ENCODE data around the gene MAPK8IP3. TPM values are rescaled to one million over a fixed set of nuclear protein-coding genes. Genes with fewer than 3 reads are reported as not detected.
A peak's percentile ranks its signal among the peaks of the same experiment; 100 is the strongest.

MAPK8IP3 gene
- total and polyA plus RNA-seq, 2 donors from 2014 or later: 10.6 to 67.7 TPM

GRCh38 chr16:1689853-1690252 lies 16.1 kb upstream of the MAPK8IP3 start:
- H3K4me1 ChIP-seq (ENCODE audit: control insufficient read depth in 2 of 3, insufficient read depth in 2 of 3, low read depth in 1 of 3, low read length in 3 of 3): peaks cover 0 to 4% (median 2%) of the 10 kb centered on the region in 3 donors
- H3K9me3 ChIP-seq (ENCODE audit: control insufficient read depth in 2 of 3, insufficient read depth in 1 of 3, low read length in 3 of 3): no peaks in the 10 kb centered on the region
- FAIRE-seq (no peak), DNase-seq (peak in 1 of 5 donors; percentile 71)
- H3K9ac ChIP-seq (ENCODE audit: low read length in 3 of 3): no peak overlapping the region
- no peak for TF ChIP-seq CTCF (IDR thresholded peaks at IDR 0.05; ENCODE audit: borderline replicate concordance, extremely low read depth, insufficient read depth)
- no peak overlapping the region for H3K4me3 ChIP-seq (ENCODE audit: low read length in 3 of 3)
- peaks cover 4 to 28% (median 14%) of the 10 kb centered on the region in 3 donors for H3K36me3 ChIP-seq (ENCODE audit: control insufficient read depth in 2 of 3, insufficient read depth in 3 of 3, low read length in 3 of 3)
- H3K27ac ChIP-seq (ENCODE audit: low read depth in 2 of 2, low read length in 2 of 2): peak overlapping the region; percentile 33 to 52
- intact Hi-C loops (cut with DNase I): no loop called here
- H3K27me3 ChIP-seq (ENCODE audit: control insufficient read depth, insufficient read depth, low read length): no peaks in the 10 kb centered on the region

GRCh38 chr16:1690810-1691209 lies 15.2 kb upstream of the MAPK8IP3 start:
- H3K9ac ChIP-seq (ENCODE audit: low read length in 3 of 3): no peak overlapping the region
- H3K4me1 ChIP-seq (ENCODE audit: control insufficient read depth in 2 of 3, insufficient read depth in 2 of 3, low read depth in 1 of 3, low read length in 3 of 3): peaks cover 0 to 4% (median 2%) of the 10 kb centered on the region in 3 donors
- no peak for DNase-seq
- H3K4me3 ChIP-seq (ENCODE audit: low read length in 3 of 3): no peak overlapping the region
- no peak for FAIRE-seq
- TF ChIP-seq CTCF (IDR thresholded peaks at IDR 0.05; ENCODE audit: borderline replicate concordance, extremely low read depth, insufficient read depth): no peak
- H3K36me3 ChIP-seq (ENCODE audit: control insufficient read depth in 2 of 3, insufficient read depth in 3 of 3, low read length in 3 of 3): peaks cover 4 to 24% (median 14%) of the 10 kb centered on the region in 3 donors
- intact Hi-C loops (cut with DNase I): no loop called here
- no peaks in the 10 kb centered on the region for H3K27me3 ChIP-seq (ENCODE audit: control insufficient read depth, insufficient read depth, low read length)
- no peak overlapping the region for H3K27ac ChIP-seq (ENCODE audit: low read depth in 2 of 2, low read length in 2 of 2)
- no peaks in the 10 kb centered on the region for H3K9me3 ChIP-seq (ENCODE audit: control insufficient read depth in 2 of 3, insufficient read depth in 1 of 3, low read length in 3 of 3)

GRCh38 chr16:1691276-1691675 lies 14.7 kb upstream of the MAPK8IP3 start:
- H3K36me3 ChIP-seq (ENCODE audit: control insufficient read depth in 2 of 3, insufficient read depth in 3 of 3, low read length in 3 of 3): peaks cover 4 to 23% (median 14%) of the 10 kb centered on the region in 3 donors
- no peaks in the 10 kb centered on the region for H3K27me3 ChIP-seq (ENCODE audit: control insufficient read depth, insufficient read depth, low read length)
- H3K9ac ChIP-seq (ENCODE audit: low read length in 3 of 3): no peak overlapping the region
- no peak for FAIRE-seq
- no peaks in the 10 kb centered on the region for H3K9me3 ChIP-seq (ENCODE audit: control insufficient read depth in 2 of 3, insufficient read depth in 1 of 3, low read length in 3 of 3)
- TF ChIP-seq CTCF (IDR thresholded peaks at IDR 0.05; ENCODE audit: borderline replicate concordance, extremely low read depth, insufficient read depth): no peak
- H3K27ac ChIP-seq (ENCODE audit: low read depth in 2 of 2, low read length in 2 of 2): no peak overlapping the region
- peaks cover 0 to 4% (median 2%) of the 10 kb centered on the region in 3 donors for H3K4me1 ChIP-seq (ENCODE audit: control insufficient read depth in 2 of 3, insufficient read depth in 2 of 3, low read depth in 1 of 3, low read length in 3 of 3)
- no peak overlapping the region for H3K4me3 ChIP-seq (ENCODE audit: low read length in 3 of 3)
- DNase-seq: no peak
- intact Hi-C loops (cut with DNase I): no loop called here

- TF ChIP-seq CTCF (IDR thresholded peaks at IDR 0.05; ENCODE audit: borderline replicate concordance, extremely low read depth, insufficient read depth): no peak
- Histone ChIP-seq H3K4me1 (ENCODE audit: control insufficient read depth in 2 of 3, insufficient read depth in 2 of 3, low read depth in 1 of 3, low read length in 3 of 3) (peaks cover 0 to 4% (median 2%) of the 10 kb centered on the region in 3 donors), H3K4me3 (ENCODE audit: low read length in 3 of 3) (no peak overlapping the region), H3K36me3 (ENCODE audit: control insufficient read depth in 2 of 3, insufficient read depth in 3 of 3, low read length in 3 of 3) (peaks cover 8 to 16% (median 14%) of the 10 kb centered on the region in 3 donors), H3K27me3 (ENCODE audit: control insufficient read depth, insufficient read depth, low read length) (no peaks in the 10 kb centered on the region), H3K27ac (ENCODE audit: low read depth in 2 of 2, low read length in 2 of 2) (no peak overlapping the region), H3K9me3 (ENCODE audit: control insufficient read depth in 2 of 3, insufficient read depth in 1 of 3, low read length in 3 of 3) (no peaks in the 10 kb centered on the region), H3K9ac (ENCODE audit: low read length in 3 of 3) (no peak overlapping the region)
- intact Hi-C loops (cut with DNase I): no loop called here
- FAIRE-seq (no peak), DNase-seq (peak in 1 of 5 donors; percentile 73)
Observed at GRCh38 chr16:1691956-1692355, 14.0 kb upstream of the MAPK8IP3 start.

All from kidney (tissue), 14 donors.